Neural crest cell (in vitro differentiated cells): ENCODE results near the gene ADTRP. TPM values are rescaled to one million over a fixed set of nuclear protein-coding genes. Genes with fewer than 3 reads are reported as not detected.

Source experiments
- DNase-seq: peaks from one replicate; pipeline ENCODE4 v3.0.0; 2021; ENCODE audit warnings: low read depth, mixed read lengths, low spot score
- H3K27ac Mint-ChIP-seq: one replicate; pipeline ENCODE4 v1.8.0; 2021; ENCODE audit warnings: mild to moderate bottlenecking, mixed read lengths; ENCODE audit not compliant: unreplicated experiment
- H3K27me3 Mint-ChIP-seq: 2 replicates; pipeline ENCODE4 v1.8.0; 2021; ENCODE audit warnings: low read depth, mild to moderate bottlenecking, mixed read lengths
- H3K36me3 Mint-ChIP-seq: 2 replicates; pipeline ENCODE4 v1.8.0; 2021; ENCODE audit warnings: low read depth, mild to moderate bottlenecking, mixed read lengths
- H3K4me1 Mint-ChIP-seq: 2 replicates; pipeline ENCODE4 v1.8.0; 2021; ENCODE audit warnings: mixed read lengths
- H3K4me3 Mint-ChIP-seq: one replicate; pipeline ENCODE4 v1.8.0; 2021; ENCODE audit warnings: mild to moderate bottlenecking, mixed read lengths
- H3K9me3 Mint-ChIP-seq: 2 replicates; pipeline ENCODE4 v1.8.0; 2021; ENCODE audit warnings: mixed read lengths
- total RNA-seq: library from RNA; stranded (reverse); gene quantifications from 2 replicates; pipeline ENCODE4 v1.2.1, GENCODE V29; 2021
- TF ChIP-seq, protein P1 (sequence below): fragments of 200-600 bp; sonication (generic); conservative IDR thresholded peaks from 2 replicates; pipeline ENCODE4 v1.5.0; 2021; ENCODE audit warnings: antibody characterized with exemption, mild to moderate bottlenecking

ADTRP gene
- total RNA-seq, 1 donor from 2014 or later: not detected

DNA sequence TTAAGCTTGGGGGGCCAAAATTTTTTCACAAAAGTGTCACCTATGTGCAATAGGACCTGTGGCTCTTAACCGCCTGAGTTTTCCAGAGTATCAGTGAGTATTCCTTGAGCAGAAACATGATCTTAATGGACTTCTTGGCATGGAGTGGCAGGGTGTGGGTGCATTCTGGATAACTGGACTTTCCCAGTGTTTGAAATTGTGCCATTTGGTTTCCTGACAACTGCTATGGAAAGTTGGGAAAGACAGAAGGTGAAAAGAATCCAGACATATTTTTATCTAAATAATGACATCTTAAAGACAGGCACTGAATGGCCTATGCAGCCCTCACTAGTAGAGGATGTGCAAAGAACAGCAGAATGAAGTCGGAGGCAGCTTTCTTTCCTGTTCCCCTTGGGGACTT is 34.3 kb upstream of the ADTRP start:
- TF ChIP-seq, protein P1, sequence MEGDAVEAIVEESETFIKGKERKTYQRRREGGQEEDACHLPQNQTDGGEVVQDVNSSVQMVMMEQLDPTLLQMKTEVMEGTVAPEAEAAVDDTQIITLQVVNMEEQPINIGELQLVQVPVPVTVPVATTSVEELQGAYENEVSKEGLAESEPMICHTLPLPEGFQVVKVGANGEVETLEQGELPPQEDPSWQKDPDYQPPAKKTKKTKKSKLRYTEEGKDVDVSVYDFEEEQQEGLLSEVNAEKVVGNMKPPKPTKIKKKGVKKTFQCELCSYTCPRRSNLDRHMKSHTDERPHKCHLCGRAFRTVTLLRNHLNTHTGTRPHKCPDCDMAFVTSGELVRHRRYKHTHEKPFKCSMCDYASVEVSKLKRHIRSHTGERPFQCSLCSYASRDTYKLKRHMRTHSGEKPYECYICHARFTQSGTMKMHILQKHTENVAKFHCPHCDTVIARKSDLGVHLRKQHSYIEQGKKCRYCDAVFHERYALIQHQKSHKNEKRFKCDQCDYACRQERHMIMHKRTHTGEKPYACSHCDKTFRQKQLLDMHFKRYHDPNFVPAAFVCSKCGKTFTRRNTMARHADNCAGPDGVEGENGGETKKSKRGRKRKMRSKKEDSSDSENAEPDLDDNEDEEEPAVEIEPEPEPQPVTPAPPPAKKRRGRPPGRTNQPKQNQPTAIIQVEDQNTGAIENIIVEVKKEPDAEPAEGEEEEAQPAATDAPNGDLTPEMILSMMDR: no peak
- Mint-ChIP-seq H3K27me3 (no peaks in the 10 kb centered on the region), H3K36me3 (no peaks in the 10 kb centered on the region), H3K9me3 (peaks cover 5% of the 10 kb centered on the region), H3K27ac (no peak overlapping the region), H3K4me3 (no peak overlapping the region), H3K4me1 (peaks cover 13% of the 10 kb centered on the region)
- DNase-seq: no peak

DNA sequence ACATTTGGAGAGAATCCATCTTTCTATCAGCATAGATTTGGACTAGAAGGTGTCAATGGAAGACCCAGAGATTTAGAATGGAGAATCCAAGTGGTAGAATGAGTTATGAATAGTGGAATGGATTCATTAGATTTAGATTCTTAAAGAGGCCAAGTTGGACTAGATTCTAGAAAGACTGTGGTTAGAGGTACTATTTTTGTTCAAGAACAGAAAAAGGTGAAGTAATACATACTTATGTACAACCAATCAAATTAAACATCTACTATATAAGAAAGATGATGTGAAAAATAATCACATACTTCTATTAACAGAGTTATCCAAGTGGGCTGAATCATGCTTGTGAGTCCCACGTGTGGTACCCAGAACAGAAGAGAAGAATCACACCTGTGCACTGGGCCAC is 33.8 kb upstream of the ADTRP start:
- H3K36me3 Mint-ChIP-seq: no peaks in the 10 kb centered on the region
- no peak overlapping the region for H3K27ac Mint-ChIP-seq
- no peaks in the 10 kb centered on the region for H3K27me3 Mint-ChIP-seq
- H3K4me1 Mint-ChIP-seq: peaks cover 13% of the 10 kb centered on the region
- H3K4me3 Mint-ChIP-seq: no peak overlapping the region
- DNase-seq: no peak
- peaks cover 5% of the 10 kb centered on the region for H3K9me3 Mint-ChIP-seq
- TF ChIP-seq, protein P1: no peak

GRCh38 chr6:11811644-11812264 is 33.2 kb upstream of the ADTRP start:
- TF ChIP-seq, protein P1: no peak
- H3K27ac Mint-ChIP-seq: no peak overlapping the region

DNA sequence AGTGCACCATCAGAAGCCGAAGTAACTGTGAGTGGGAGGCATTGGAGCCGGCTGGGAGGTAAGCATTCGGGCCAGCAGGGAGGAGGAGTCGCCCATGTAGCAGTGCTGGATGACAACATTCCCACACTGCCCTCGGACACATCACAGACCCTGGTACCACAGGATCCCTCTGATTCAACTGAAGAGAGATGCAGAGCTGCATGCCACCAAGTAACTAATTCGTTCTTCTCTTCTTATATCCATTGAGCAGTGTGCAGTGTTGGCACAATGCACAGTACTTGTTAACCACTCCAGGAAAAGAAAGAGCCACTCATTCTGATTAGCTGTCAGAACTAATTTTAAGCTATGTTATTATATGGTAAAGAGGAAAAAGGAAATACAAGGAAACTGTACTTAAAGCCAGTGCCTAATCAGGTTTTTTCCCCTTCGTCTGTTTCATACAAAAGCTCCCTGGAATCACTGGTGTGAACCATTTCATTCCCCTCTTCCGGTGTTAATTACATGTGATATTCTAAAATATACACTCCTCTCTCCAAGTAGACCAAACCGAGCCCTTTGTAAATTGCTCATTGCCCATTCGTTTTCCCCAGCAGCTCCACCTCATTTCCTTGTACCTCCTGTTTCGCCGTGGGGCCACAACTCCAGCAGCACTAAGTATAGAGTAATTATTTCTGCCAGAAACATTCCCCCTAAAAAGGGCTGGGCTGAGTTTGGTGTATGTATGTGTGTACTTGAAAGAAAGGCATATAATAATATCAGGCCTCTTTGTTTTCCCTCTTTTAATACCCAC is 32.4 kb upstream of the ADTRP start:
- no peak overlapping the region for H3K4me3 Mint-ChIP-seq
- TF ChIP-seq, protein P1: no peak
- peaks cover 5% of the 10 kb centered on the region for H3K9me3 Mint-ChIP-seq
- H3K36me3 Mint-ChIP-seq: no peaks in the 10 kb centered on the region
- DNase-seq: no peak
- no peaks in the 10 kb centered on the region for H3K27me3 Mint-ChIP-seq
- peaks cover 13% of the 10 kb centered on the region for H3K4me1 Mint-ChIP-seq
- H3K27ac Mint-ChIP-seq: no peak overlapping the region

More at GRCh38 chr6:11811644-11812264, 33.2 kb upstream of the ADTRP start:
- H3K4me3 Mint-ChIP-seq: no peak overlapping the region
- H3K9me3 Mint-ChIP-seq: peaks cover 5% of the 10 kb centered on the region
- H3K36me3 Mint-ChIP-seq: no peaks in the 10 kb centered on the region
- DNase-seq: no peak
- H3K27me3 Mint-ChIP-seq: no peaks in the 10 kb centered on the region
- peaks cover 13% of the 10 kb centered on the region for H3K4me1 Mint-ChIP-seq

GRCh38 chr6:11810039-11810541 is 31.5 kb upstream of the ADTRP start:
- peaks cover under 1% of the 10 kb centered on the region for H3K27me3 Mint-ChIP-seq
- no peaks in the 10 kb centered on the region for H3K36me3 Mint-ChIP-seq
- H3K9me3 Mint-ChIP-seq: peaks cover 5% of the 10 kb centered on the region
- TF ChIP-seq, protein P1: no peak
- no peak for DNase-seq
- H3K27ac Mint-ChIP-seq: no peak overlapping the region
- H3K4me1 Mint-ChIP-seq: peaks cover 13% of the 10 kb centered on the region
- H3K4me3 Mint-ChIP-seq: no peak overlapping the region
